Ishikawa (cell line): ENCODE measurements around the gene POLR3K.

Experiments used
- REST ChIP-seq: IDR thresholded peaks from 2 replicates; pipeline ENCODE4 v1.6.1; 2012; ENCODE audit warnings: low read depth, mild to moderate bottlenecking
- TAF1 ChIP-seq: IDR thresholded peaks from 2 replicates; pipeline ENCODE4 v1.6.1; 2012; ENCODE audit warnings: low read depth, mild to moderate bottlenecking
- TEAD4 ChIP-seq: IDR thresholded peaks from 2 replicates; pipeline ENCODE4 v1.6.1; 2012

- TF ChIP-seq TAF1: no peak
- no peak for TF ChIP-seq TEAD4
- TF ChIP-seq REST: no peak
These were observed 26.0 kb upstream of the POLR3K start for GRCh38 chr16:79151-80054.
